ENCODE measurements around the gene MME. TPM values are rescaled to one million over a fixed set of nuclear protein-coding genes. Genes with fewer than 3 reads are reported as not detected.

MME gene
- total RNA-seq, 1 experiment from 2014 or later = 23.9 TPM

DNA sequence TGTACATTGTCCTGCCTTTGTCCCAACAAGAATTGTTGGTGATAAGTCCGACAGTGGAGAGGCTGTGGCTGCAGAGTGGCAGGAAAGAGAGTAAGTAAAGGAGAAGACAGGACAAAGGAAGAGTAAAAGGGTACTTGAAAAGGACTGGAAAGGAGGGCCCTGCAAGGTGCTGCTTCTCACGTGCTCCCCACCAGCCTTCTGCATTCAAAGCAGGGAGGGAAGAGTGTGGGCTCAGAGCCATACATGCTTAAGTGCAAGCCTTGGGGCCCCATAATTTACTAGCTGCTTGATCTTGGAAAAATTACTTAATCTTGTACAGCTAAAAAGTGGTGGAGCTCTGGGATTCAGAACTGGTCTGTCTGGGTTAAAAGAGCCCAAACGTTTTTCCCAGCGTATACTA, 29.9 kb downstream of the MME start (continued):
- TF ChIP-seq ZNF671 (CRISPR knock-in tag; IDR thresholded peaks at IDR 0.05) (no peak), RELA (CRISPR knock-in tag; IDR thresholded peaks at IDR 0.05; ENCODE audit: borderline replicate concordance) (no peak), NR1H2 (CRISPR knock-in tag; IDR thresholded peaks at IDR 0.05) (no peak)

DNA sequence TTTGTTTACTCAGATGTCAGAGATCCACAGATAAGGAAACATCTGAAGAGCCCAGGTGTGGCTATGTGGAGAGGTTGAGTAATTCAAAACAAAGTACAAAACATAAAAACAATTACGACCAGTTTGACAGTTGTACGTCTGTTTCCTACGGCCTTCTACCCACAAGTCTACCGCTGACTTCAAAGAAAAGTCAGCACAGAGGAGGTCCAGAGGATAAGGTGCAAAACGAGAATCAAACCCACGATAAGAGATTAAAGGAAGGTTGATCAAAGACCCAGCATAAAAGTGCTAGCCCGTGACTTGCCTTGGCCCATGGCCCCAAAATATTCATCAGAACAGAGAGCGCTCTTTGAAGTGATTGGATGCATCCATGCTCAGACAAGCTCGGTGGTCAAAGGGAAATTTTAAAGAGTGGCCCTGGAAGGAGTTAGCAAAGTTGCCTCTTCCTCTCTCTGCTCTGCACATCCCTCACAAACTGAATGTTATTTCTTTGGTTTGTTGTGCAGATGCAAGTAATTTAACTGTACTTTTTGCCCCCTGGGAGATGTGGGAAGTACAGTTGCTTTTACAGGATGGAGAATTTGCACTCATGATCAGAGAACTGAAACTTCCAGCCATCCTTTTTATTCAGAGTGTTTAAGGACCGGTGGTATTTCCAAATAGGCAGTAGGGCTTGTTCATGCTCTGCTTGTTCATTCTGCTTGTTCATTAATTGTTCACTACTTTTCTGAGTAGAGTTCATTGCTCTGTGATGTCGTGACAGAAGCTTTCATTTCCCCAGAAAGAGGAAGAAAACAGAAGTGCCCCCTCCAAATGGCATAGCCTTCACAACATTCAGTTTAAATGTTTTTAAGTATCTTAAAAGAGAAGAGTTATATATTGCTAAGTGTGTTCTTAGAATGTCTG, 31.1 kb downstream of the MME start:
- Mint-ChIP-seq H3K4me3 (no peak overlapping the region), H3K27me3 (ENCODE audit: low read depth) (no peaks in the 10 kb centered on the region), H3K36me3 (no peaks in the 10 kb centered on the region), H3K9me3 (no peaks in the 10 kb centered on the region), H3K27ac (no peak overlapping the region), H3K4me1 (peaks cover 16% of the 10 kb centered on the region)
- CTCF ChIA-PET = no interaction called here
- no peak for DNase-seq (ENCODE audit: low spot score)
- TF ChIP-seq SOX15 (CRISPR knock-in tag; IDR thresholded peaks at IDR 0.05) = no peak
- no peak for TF ChIP-seq ZNF396 (CRISPR knock-in tag; IDR thresholded peaks at IDR 0.05; ENCODE audit: borderline replicate concordance)
- TF ChIP-seq CREB1 (CRISPR knock-in tag; IDR thresholded peaks at IDR 0.05) = no peak
- no peak for TF ChIP-seq FOXP1 (CRISPR knock-in tag; IDR thresholded peaks at IDR 0.05; ENCODE audit: borderline replicate concordance)
- TF ChIP-seq ZNF671 (CRISPR knock-in tag; IDR thresholded peaks at IDR 0.05) = no peak
- TF ChIP-seq TEAD4 (CRISPR knock-in tag; IDR thresholded peaks at IDR 0.05) = no peak
- TF ChIP-seq, protein P1, sequence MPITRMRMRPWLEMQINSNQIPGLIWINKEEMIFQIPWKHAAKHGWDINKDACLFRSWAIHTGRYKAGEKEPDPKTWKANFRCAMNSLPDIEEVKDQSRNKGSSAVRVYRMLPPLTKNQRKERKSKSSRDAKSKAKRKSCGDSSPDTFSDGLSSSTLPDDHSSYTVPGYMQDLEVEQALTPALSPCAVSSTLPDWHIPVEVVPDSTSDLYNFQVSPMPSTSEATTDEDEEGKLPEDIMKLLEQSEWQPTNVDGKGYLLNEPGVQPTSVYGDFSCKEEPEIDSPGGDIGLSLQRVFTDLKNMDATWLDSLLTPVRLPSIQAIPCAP (CRISPR knock-in tag; IDR thresholded peaks at IDR 0.05) = no peak
- TF ChIP-seq, protein P2, sequence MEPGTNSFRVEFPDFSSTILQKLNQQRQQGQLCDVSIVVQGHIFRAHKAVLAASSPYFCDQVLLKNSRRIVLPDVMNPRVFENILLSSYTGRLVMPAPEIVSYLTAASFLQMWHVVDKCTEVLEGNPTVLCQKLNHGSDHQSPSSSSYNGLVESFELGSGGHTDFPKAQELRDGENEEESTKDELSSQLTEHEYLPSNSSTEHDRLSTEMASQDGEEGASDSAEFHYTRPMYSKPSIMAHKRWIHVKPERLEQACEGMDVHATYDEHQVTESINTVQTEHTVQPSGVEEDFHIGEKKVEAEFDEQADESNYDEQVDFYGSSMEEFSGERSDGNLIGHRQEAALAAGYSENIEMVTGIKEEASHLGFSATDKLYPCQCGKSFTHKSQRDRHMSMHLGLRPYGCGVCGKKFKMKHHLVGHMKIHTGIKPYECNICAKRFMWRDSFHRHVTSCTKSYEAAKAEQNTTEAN (CRISPR knock-in tag; IDR thresholded peaks at IDR 0.05) = no peak
- no peak for ATAC-seq
- POLR2A ChIA-PET = no interaction called here

DNA sequence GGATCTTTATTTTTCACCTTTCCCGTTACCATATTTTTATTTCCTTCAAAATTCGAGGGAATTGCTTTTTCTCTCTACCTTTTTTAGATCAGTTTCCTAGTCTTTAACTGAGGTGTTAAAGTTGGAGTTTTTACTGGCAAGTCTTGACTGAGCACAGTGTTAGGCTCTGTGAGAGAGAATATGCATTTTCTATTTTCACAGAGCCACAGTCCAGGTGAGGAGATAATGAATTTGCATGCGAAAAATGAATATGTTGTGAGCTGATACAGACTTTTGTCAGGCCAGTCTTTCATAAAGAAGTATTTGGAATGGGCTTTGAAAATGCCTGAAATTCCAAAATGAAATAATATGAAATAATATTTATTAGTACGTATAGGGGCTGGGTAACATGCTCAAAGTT, 31.9 kb downstream of the MME start:
- H3K4me1 Mint-ChIP-seq = peaks cover 12% of the 10 kb centered on the region; the same call in 1 of the 2 replicates
- ATAC-seq = no peak
- DNase-seq (ENCODE audit: low spot score) = no peak
- ChIA-PET POLR2A (no interaction called here), CTCF (no interaction called here)
- TF ChIP-seq SMAD3 (CRISPR knock-in tag; IDR thresholded peaks at IDR 0.05; ENCODE audit: borderline replicate concordance) = no peak
- TF ChIP-seq, protein P3, sequence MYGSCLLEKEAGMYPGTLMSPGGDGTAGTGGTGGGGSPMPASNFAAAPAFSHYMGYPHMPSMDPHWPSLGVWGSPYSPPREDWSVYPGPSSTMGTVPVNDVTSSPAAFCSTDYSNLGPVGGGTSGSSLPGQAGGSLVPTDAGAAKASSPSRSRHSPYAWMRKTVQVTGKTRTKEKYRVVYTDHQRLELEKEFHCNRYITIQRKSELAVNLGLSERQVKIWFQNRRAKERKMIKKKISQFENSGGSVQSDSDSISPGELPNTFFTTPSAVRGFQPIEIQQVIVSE (CRISPR knock-in tag; IDR thresholded peaks at IDR 0.05; ENCODE audit: borderline replicate concordance) = no peak
- no peak for TF ChIP-seq FOXJ3 (CRISPR knock-in tag; IDR thresholded peaks at IDR 0.05; ENCODE audit: borderline replicate concordance)
- no peak for TF ChIP-seq TCF7 (CRISPR knock-in tag; IDR thresholded peaks at IDR 0.05; ENCODE audit: low read depth)
- TF ChIP-seq NFE2L1 (CRISPR knock-in tag; IDR thresholded peaks at IDR 0.05) = no peak
- TF ChIP-seq, protein P4, sequence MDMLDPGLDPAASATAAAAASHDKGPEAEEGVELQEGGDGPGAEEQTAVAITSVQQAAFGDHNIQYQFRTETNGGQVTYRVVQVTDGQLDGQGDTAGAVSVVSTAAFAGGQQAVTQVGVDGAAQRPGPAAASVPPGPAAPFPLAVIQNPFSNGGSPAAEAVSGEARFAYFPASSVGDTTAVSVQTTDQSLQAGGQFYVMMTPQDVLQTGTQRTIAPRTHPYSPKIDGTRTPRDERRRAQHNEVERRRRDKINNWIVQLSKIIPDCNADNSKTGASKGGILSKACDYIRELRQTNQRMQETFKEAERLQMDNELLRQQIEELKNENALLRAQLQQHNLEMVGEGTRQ (CRISPR knock-in tag; IDR thresholded peaks at IDR 0.05) = no peak
- no peak for TF ChIP-seq ZNF671 (CRISPR knock-in tag; IDR thresholded peaks at IDR 0.05)
- no peak for TF ChIP-seq ZNF263 (CRISPR knock-in tag; IDR thresholded peaks at IDR 0.05; ENCODE audit: low read depth)
- TF ChIP-seq ZBTB21 (CRISPR knock-in tag; IDR thresholded peaks at IDR 0.05; ENCODE audit: borderline replicate concordance) = no peak
- no peak for TF ChIP-seq ZNF138 (CRISPR knock-in tag; conservative IDR thresholded peaks at IDR 0.05)
- H3K27me3 Mint-ChIP-seq (ENCODE audit: low read depth) = no peaks in the 10 kb centered on the region
- H3K36me3 Mint-ChIP-seq = no peaks in the 10 kb centered on the region
- no peak overlapping the region for H3K27ac Mint-ChIP-seq
- H3K4me3 Mint-ChIP-seq = no peak overlapping the region
- H3K9me3 Mint-ChIP-seq = no peaks in the 10 kb centered on the region

Measured in WTC11 (cell line).